ENCODE data around the gene TUBB. TPM values are rescaled to one million over a fixed set of nuclear protein-coding genes. Genes with fewer than 3 reads are reported as not detected.

Gene TUBB
- total and polyA plus RNA-seq, 9 of the 15 experiments (the other 6 are each of a cell fraction or from before 2014, with no cell fraction given): 971 to 2,870 (median 1,478) TPM

- TF ChIP-seq ARHGAP35 (IDR thresholded peaks at IDR 0.05; ENCODE audit: partially characterized antibody) (no peak), UBTF (IDR thresholded peaks at IDR 0.05; ENCODE audit: borderline replicate concordance in 1 of 2, low read depth in 2 of 2, low read length in 2 of 2) (peak; percentile 58 to 60; a peak in 2 of 4 replicates), ZFP36 (IDR thresholded peaks at IDR 0.05; ENCODE audit: low read depth, low read length, partially characterized antibody) (peak; percentile 81), RERE (CRISPR knock-in tag; IDR thresholded peaks at IDR 0.05; ENCODE audit: borderline replicate concordance) (no peak), HDGF (IDR thresholded peaks at IDR 0.05) (0 out of 2 replicates have a peak, but pooled peaks have one; percentile 21), HMG20B (CRISPR knock-in tag; IDR thresholded peaks at IDR 0.05) (peak; percentile 59; the same call in 1 of the 2 replicates)
Observed at GRCh38 chr6:30743099-30744053, 23.2 kb downstream of the TUBB start (continued).

All from K562 (cell line).